ENCODE measurements around the gene KCNH4. TPM values are rescaled to one million over a fixed set of nuclear protein-coding genes. Genes with fewer than 3 reads are reported as not detected.

Gene KCNH4
- total and polyA plus RNA-seq, 4 donors = 0.01 TPM; not detected in 3

GRCh38 chr17:42132941-42133340 lies 48.0 kb downstream of the KCNH4 start:
- TF ChIP-seq HNF4G (IDR thresholded peaks at IDR 0.05) (no peak), RXRA (IDR thresholded peaks at IDR 0.05) (no peak), FOXA2 (IDR thresholded peaks at IDR 0.05) (no peak), SP1 (IDR thresholded peaks at IDR 0.05) (no peak), ATF3 (IDR thresholded peaks at IDR 0.05) (no peak), CTCF (IDR thresholded peaks at IDR 0.05; ENCODE audit: low read depth, low read length, missing input control) (no peak), REST (IDR thresholded peaks at IDR 0.05) (no peak), RAD21 (IDR thresholded peaks at IDR 0.05) (no peak), EGR1 (IDR thresholded peaks at IDR 0.05; ENCODE audit: low read depth in 2 of 2) (no peak), TAF1 (conservative IDR thresholded peaks at IDR 0.05) (no peak), YY1 (IDR thresholded peaks at IDR 0.05) (no peak), GABPA (IDR thresholded peaks at IDR 0.05 in 1 of 2, conservative IDR thresholded peaks at IDR 0.05 in 1 of 2) (no peak), ZBTB33 (IDR thresholded peaks at IDR 0.05) (no peak), JUND (IDR thresholded peaks at IDR 0.05) (no peak), FOXA1 (IDR thresholded peaks at IDR 0.05) (no peak), NR2F2 (IDR thresholded peaks at IDR 0.05) (no peak), MAX (IDR thresholded peaks at IDR 0.05) (no peak), HNF4A (conservative IDR thresholded peaks at IDR 0.05) (no peak)
- no peaks in the 10 kb centered on the region for H3K27me3 ChIP-seq (ENCODE audit: control insufficient read depth in 4 of 4, insufficient read depth in 4 of 4, low read length in 3 of 4)
- no peak overlapping the region for H3K4me3 ChIP-seq (ENCODE audit: low read depth in 1 of 3, low read length in 3 of 3)
- peak overlapping the region; percentile 38 to 52 for H3K27ac ChIP-seq (ENCODE audit: low read depth in 1 of 2, low read length in 2 of 2)
- H3K36me3 ChIP-seq (ENCODE audit: control insufficient read depth in 4 of 4, insufficient read depth in 3 of 4, low read depth in 1 of 4, low read length in 3 of 4) = peaks cover 10 to 23% (median 20%) of the 10 kb centered on the region in 4 donors
- H3K9me3 ChIP-seq (ENCODE audit: control insufficient read depth in 4 of 4, low read length in 3 of 4) = no peaks in the 10 kb centered on the region
- H3K9ac ChIP-seq (ENCODE audit: low read depth in 1 of 2, low read length in 2 of 2) = no peak overlapping the region
- 72% methylated on average over 3 of the region's 3 CpGs for WGBS
- H3K4me1 ChIP-seq (ENCODE audit: control insufficient read depth in 4 of 4, insufficient read depth in 4 of 4, low read length in 3 of 4) = peaks cover 11 to 33% (median 22%) of the 10 kb centered on the region in 4 donors
- no peak for DNase-seq (ENCODE audit: low spot score)
